B cell (primary cell): ENCODE data around the gene UBXN10. TPM values are rescaled to one million over a fixed set of nuclear protein-coding genes. Genes with fewer than 3 reads are reported as not detected.
"Not testable (repeated sequence)": the region's sequence is repeated elsewhere in the genome, so short reads cannot be mapped to it uniquely, and the experiment has no call there.

Source experiments
- ATAC-seq: fragments of 200-7000 bp; cut with Tn5 transposase; one replicate; pipeline ENCODE4 v1.10.0; 2021; ENCODE audit warnings: low read depth, mild to moderate bottlenecking, moderate number of reproducible peaks, moderate library complexity
- CTCF ChIA-PET: fragments of 350-600 bp; sonication (Branson Sonifier 250); formaldehyde crosslinking; loops from one replicate; lab custom pipeline; 2021; ENCODE audit warnings: antibody characterized with exemption, inconsistent platforms; lab: Charles Lee
- POLR2A ChIA-PET: fragments of 350-600 bp; sonication (Branson Sonifier 250); formaldehyde crosslinking; loops from one replicate; lab custom pipeline; 2021; ENCODE audit warnings: antibody characterized with exemption; lab: Charles Lee
- DNase-seq: peaks from one replicate; pipeline ENCODE4 v3.0.0; 2013
- H2AFZ ChIP-seq: 2 replicates; pipeline ENCODE4 v1.6.1; 2012; ENCODE audit warnings: mild to moderate bottlenecking, low read depth, low read length; ENCODE audit not compliant: insufficient read depth, poor library complexity, severe bottlenecking
- H3K27ac ChIP-seq, 2 donors: 1 replicate in 1 of 2; 2 replicates in 1 of 2; pipeline ENCODE4 v1.5.1; 2012 to 2013; ENCODE audit warnings: low read length in 2 of 2, mild to moderate bottlenecking in 2 of 2, moderate library complexity in 1 of 2
- H3K27me3 ChIP-seq, 4 experiments: fragments of 200-600 bp in 1 of 4; sonication (generic) in 1 of 4; replicated peaks in 1 of 4; 1 replicate in 2 of 4; 2 replicates in 2 of 4; pipeline versions ENCODE4 v1.6.1 to v1.7.0; 2013 to 2016; ENCODE audit warnings: low read length in 3 of 4, mild to moderate bottlenecking in 2 of 4, mixed read lengths in 1 of 4, moderate library complexity in 1 of 4; ENCODE audit not compliant: insufficient read depth in 4 of 4, control insufficient read depth in 3 of 4; ENCODE audit errors: control extremely low read depth in 1 of 4
- H3K36me3 ChIP-seq, 2 experiments: replicated peaks in 1 of 2; 1 replicate in 1 of 2; 2 replicates in 1 of 2; pipeline versions ENCODE4 v1.6.1 to v1.7.1; 2013; ENCODE audit warnings: low read length in 1 of 2; ENCODE audit not compliant: insufficient read depth in 2 of 2, control insufficient read depth in 1 of 2; ENCODE audit errors: control extremely low read depth in 1 of 2, extremely low read depth in 1 of 2
- H3K4me1 ChIP-seq, 2 donors: fragments of 200-600 bp in 1 of 2; sonication (generic) in 1 of 2; 1 replicate in 1 of 2; 2 replicates in 1 of 2; pipeline versions ENCODE4 v1.5.1 to v1.6.1; 2013 to 2017; ENCODE audit warnings: low read length in 2 of 2; ENCODE audit not compliant: control insufficient read depth in 2 of 2, insufficient read depth in 2 of 2
- H3K4me2 ChIP-seq: replicated peaks from 2 replicates; pipeline ENCODE3; 2012; ENCODE audit warnings: mild to moderate bottlenecking, low read depth, low read length; ENCODE audit not compliant: poor library complexity, severe bottlenecking
- H3K4me3 ChIP-seq, 5 experiments: fragments of 200-600 bp in 1 of 5; sonication (generic) in 1 of 5; 1 replicate in 3 of 5; 2 replicates in 2 of 5; pipeline versions ENCODE4 v1.5.1 to v1.7.0; 2011 to 2016; ENCODE audit warnings: low read length in 4 of 5, mild to moderate bottlenecking in 4 of 5, low read depth in 2 of 5, control low read depth in 1 of 5, moderate library complexity in 1 of 5; ENCODE audit not compliant: insufficient read depth in 1 of 5; ENCODE audit errors: control extremely low read depth in 1 of 5, extremely low read depth in 1 of 5
- H3K79me2 ChIP-seq: fragments of 200-600 bp; sonication (generic); one replicate; pipeline ENCODE4 v1.6.0; 2016; ENCODE audit warnings: low read length; ENCODE audit not compliant: control insufficient read depth, insufficient read depth
- H3K9ac ChIP-seq: fragments of 200-600 bp; sonication (generic); 2 replicates; pipeline ENCODE4 v1.6.1; 2017; ENCODE audit warnings: mild to moderate bottlenecking, low read length, moderate library complexity
- H3K9me3 ChIP-seq, 3 donors: one replicate each; pipeline versions ENCODE4 v1.6.1 to v1.7.1; 2013; ENCODE audit warnings: low read length in 2 of 3; ENCODE audit not compliant: control insufficient read depth in 2 of 3, insufficient read depth in 1 of 3; ENCODE audit errors: control extremely low read depth in 1 of 3
- H4K20me1 ChIP-seq: 2 replicates; pipeline ENCODE4 v1.6.0; 2012; ENCODE audit warnings: mild to moderate bottlenecking, low read length; ENCODE audit not compliant: insufficient read depth, control insufficient read depth, poor library complexity, severe bottlenecking
- H3K27ac Mint-ChIP-seq: one replicate; pipeline ENCODE4 v1.8.0; 2021; ENCODE audit warnings: mixed read lengths
- H3K27me3 Mint-ChIP-seq: one replicate; pipeline ENCODE4 v1.8.0; 2021; ENCODE audit warnings: mixed read lengths
- H3K4me1 Mint-ChIP-seq: one replicate; pipeline ENCODE4 v1.8.0; 2021; ENCODE audit warnings: mixed read lengths
- H3K4me3 Mint-ChIP-seq: one replicate; pipeline ENCODE4 v1.8.0; 2021; ENCODE audit warnings: mixed read lengths
- H3K9me3 Mint-ChIP-seq: one replicate; pipeline ENCODE4 v1.8.0; 2022; ENCODE audit warnings: mixed read lengths; ENCODE audit not compliant: insufficient read depth
- CTCF ChIP-seq: fragments of 200-600 bp; IDR thresholded peaks from one replicate; pipeline ENCODE4 v1.8.0; 2022; ENCODE audit warnings: antibody characterized with exemption, mild to moderate bottlenecking
- EZH2 ChIP-seq: IDR thresholded peaks from 2 replicates; pipeline ENCODE4 v1.6.1; 2012; ENCODE audit warnings: borderline replicate concordance, low read depth, mild to moderate bottlenecking, moderate library complexity, low read length; ENCODE audit not compliant: insufficient read depth, poor library complexity, severe bottlenecking
- WGBS: methylation state at CpG from one replicate; pipeline ENCODE4 v1.1.5; 2013; ENCODE audit warnings: missing lambda C conversion rate; ENCODE audit not compliant: insufficient coverage; 5-methylcytosine and 5-hydroxymethylcytosine counted together
- intact Hi-C: fragments of 100-400 bp; cut with micrococcal nuclease; formaldehyde crosslinking; loops from one replicate; pipeline ENCODE4 v1.10.0; 2022
- polyA plus RNA-seq: library from polyadenylated mRNA; depleted of rRNA; stranded (reverse); fragments of >200 nt; gene quantifications from 2 replicates; pipeline ENCODE4 v1.2.3, GENCODE V29; 2012
- total RNA-seq, 2 donors: library from RNA; stranded (reverse); fragments of 120-200 nt in 1 of 2; gene quantifications; 1 replicate in 1 of 2; 2 replicates in 1 of 2; pipeline versions ENCODE4 v1.2.3 to v1.2.4, GENCODE V29; 2013 to 2022

UBXN10 gene
- total and polyA plus RNA-seq, 2 donors (not counting 1 experiment from before 2014, with no cell fraction given), result 0.07 to 0.25 TPM

GRCh38 chr1:20229171-20229570 lies 43.3 kb downstream of the UBXN10 start:
- no peaks in the 10 kb centered on the region for H3K4me1 Mint-ChIP-seq
- Histone ChIP-seq H4K20me1 (no peaks in the 10 kb centered on the region), H3K9ac (no peak overlapping the region), H3K79me2 (no peaks in the 10 kb centered on the region), H3K36me3 (no peaks in the 10 kb centered on the region), H3K27me3 (peaks cover 0 to 19% (median 6%) of the 10 kb centered on the region in 4 experiments), H3K4me1 (no peaks in the 10 kb centered on the region), H3K27ac (no peak overlapping the region), H3K4me3 (no peak overlapping the region), H2AFZ (no peak overlapping the region), H3K4me2 (no peak overlapping the region), H3K9me3 (no peaks in the 10 kb centered on the region)
- intact Hi-C loops, result no loop called here
- peaks cover 62% of the 10 kb centered on the region for H3K27me3 Mint-ChIP-seq
- ChIA-PET POLR2A (no interaction called here), CTCF (interaction anchor here (1.1 kb wide), 1 partner anchor 16 kb away, joined by 6 read pairs; no protein-coding TSS in a partner anchor)
- WGBS, result 60% methylated on average over 1 of the region's 2 CpGs
- TF ChIP-seq CTCF (no peak), EZH2 (no peak)
- no peak for ATAC-seq
- no peaks in the 10 kb centered on the region for H3K9me3 Mint-ChIP-seq
- no peak overlapping the region for H3K4me3 Mint-ChIP-seq
- no peak overlapping the region for H3K27ac Mint-ChIP-seq
- DNase-seq, result no peak

GRCh38 chr1:20232564-20232963 lies 46.7 kb downstream of the UBXN10 start:
- H3K9ac ChIP-seq, H4K20me1 ChIP-seq, POLR2A ChIA-PET, H3K4me2 ChIP-seq, H3K27ac ChIP-seq, H3K4me1 Mint-ChIP-seq, intact Hi-C loops, H3K27ac Mint-ChIP-seq, DNase-seq, H3K4me1 ChIP-seq, ATAC-seq, H3K4me3 Mint-ChIP-seq, H3K79me2 ChIP-seq, H3K9me3 ChIP-seq, H3K36me3 ChIP-seq, H3K4me3 ChIP-seq, H2AFZ ChIP-seq, H3K9me3 Mint-ChIP-seq: not testable (repeated sequence)
- CTCF ChIA-PET, result interaction anchor here (1.4 to 1.8 kb wide), 2 partner anchors 261 kb away, joined by 7 to 8 read pairs; no protein-coding TSS in a partner anchor
- H3K27me3 ChIP-seq, result peaks cover 0 to 15% (median 2%) of the 10 kb centered on the region in 4 experiments
- 30% methylated on average over 7 of the region's 7 CpGs for WGBS
- peaks cover 65% of the 10 kb centered on the region for H3K27me3 Mint-ChIP-seq
